Measurements from ENCODE around the gene GAL3ST1.

GAL3ST1 gene

DNA sequence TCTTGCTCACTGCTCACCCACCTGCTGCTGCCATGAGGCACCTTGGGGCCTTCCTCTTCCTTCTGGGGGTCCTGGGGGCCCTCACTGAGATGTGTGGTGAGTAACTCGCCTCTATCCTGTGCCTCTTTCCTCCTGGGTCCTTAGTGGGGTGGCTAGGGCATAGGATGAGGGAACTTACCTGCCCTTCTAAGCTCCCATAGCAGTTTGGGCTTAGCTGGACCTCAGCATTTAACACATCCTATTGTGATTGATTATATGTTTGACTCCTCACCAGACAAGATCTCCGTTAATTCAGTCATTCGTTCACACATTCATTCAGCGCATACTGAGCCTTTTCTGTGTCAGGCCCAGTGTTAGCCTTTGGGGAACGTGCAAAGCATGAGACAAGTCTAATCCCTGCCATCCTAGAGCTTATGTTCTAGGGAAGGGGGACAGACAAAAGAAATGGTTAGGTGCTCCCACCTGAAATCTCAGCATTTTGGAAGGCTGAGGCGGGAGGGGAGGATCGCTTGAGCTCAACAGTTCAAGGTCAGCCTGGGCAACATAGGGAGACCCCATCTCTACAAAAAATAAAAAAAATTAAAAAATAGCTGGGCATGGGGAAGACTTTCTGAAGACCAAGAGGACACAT lies 33.0 kb upstream of the GAL3ST1 start:
- no peak for DNase-seq
- Histone ChIP-seq H3K9ac (ENCODE audit: low read depth, low read length) (no peak overlapping the region), H3K9me3 (ENCODE audit: insufficient read depth, low read length, severe bottlenecking) (no peaks in the 10 kb centered on the region), H3K36me3 (ENCODE audit: insufficient read depth, low read length) (no peaks in the 10 kb centered on the region), H4K20me1 (ENCODE audit: insufficient read depth, low read length) (no peaks in the 10 kb centered on the region), H3K27ac (ENCODE audit: low read length) (no peak overlapping the region), H3K4me2 (ENCODE audit: insufficient read depth, low read length) (no peak overlapping the region), H3K4me3 (ENCODE audit: low read depth in 1 of 2, low read length in 2 of 2) (no peak overlapping the region), H3K27me3 (ENCODE audit: insufficient read depth, low read length, poor library complexity) (peaks cover 2% of the 10 kb centered on the region), H2AFZ (ENCODE audit: low read depth, low read length) (no peak overlapping the region), H3K79me2 (ENCODE audit: insufficient read depth, low read length) (no peaks in the 10 kb centered on the region), H3K4me1 (ENCODE audit: insufficient read depth, low read length) (no peaks in the 10 kb centered on the region)
- no peak for ATAC-seq (ENCODE audit: insufficient read depth, low read depth)
- TF ChIP-seq, protein P1, sequence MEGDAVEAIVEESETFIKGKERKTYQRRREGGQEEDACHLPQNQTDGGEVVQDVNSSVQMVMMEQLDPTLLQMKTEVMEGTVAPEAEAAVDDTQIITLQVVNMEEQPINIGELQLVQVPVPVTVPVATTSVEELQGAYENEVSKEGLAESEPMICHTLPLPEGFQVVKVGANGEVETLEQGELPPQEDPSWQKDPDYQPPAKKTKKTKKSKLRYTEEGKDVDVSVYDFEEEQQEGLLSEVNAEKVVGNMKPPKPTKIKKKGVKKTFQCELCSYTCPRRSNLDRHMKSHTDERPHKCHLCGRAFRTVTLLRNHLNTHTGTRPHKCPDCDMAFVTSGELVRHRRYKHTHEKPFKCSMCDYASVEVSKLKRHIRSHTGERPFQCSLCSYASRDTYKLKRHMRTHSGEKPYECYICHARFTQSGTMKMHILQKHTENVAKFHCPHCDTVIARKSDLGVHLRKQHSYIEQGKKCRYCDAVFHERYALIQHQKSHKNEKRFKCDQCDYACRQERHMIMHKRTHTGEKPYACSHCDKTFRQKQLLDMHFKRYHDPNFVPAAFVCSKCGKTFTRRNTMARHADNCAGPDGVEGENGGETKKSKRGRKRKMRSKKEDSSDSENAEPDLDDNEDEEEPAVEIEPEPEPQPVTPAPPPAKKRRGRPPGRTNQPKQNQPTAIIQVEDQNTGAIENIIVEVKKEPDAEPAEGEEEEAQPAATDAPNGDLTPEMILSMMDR (IDR thresholded peaks at IDR 0.05; ENCODE audit: borderline replicate concordance, extremely low read depth, low read length, poor library complexity, severe bottlenecking): no peak
- no peak for TF ChIP-seq EZH2 (IDR thresholded peaks at IDR 0.05; ENCODE audit: borderline replicate concordance, low read depth, low read length, severe bottlenecking)

DNA sequence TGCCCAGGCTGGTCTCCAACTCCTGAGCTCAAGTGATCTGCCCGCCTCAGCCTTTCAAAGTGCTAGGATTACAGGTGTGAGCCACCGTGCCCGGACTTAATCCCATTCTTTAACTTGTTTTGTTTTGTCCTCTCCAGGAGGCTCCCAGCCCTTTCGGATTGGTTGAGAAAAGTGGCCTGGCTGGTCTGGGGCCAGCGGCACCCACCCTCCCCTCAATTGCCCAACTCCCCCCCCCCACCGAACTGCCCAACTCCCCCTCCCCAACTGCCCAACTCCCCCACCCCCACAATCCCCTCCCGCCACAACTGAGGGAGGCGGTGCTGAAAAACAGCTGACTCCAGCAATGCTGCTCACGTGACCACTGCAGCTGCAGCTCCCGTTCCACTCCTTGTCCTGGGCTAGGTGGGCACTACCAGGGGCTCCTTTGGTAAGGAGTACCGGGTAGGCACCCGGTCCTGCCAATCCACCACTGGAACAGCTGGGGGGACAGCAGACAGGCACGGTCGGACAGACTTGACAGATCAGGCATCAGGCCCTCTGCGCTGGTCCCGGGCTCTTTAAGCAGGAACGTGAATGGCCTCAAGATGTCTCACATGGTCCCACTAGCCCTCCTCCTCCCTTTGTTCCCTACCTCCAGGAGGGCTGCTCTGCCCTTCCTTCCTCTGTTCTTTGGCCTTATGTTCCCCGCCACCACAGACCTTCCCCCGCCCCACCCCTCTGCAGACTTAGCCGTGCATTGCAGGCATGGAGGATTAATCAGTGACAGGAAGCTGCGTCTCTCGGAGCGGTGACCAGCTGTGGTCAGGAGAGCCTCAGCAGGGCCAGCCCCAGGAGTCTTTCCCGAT lies 32.2 kb upstream of the GAL3ST1 start, which contains the start of gene TCN2:
Gene TCN2 (plus strand): TSS at position 720 of the 845 bp plus-strand sequence. CDS start 158 bp downstream, outside the sequence.
- H3K27ac ChIP-seq (ENCODE audit: low read length): no peak within 1 kb of the TSS
- TF ChIP-seq, protein P1 (IDR thresholded peaks at IDR 0.05; ENCODE audit: borderline replicate concordance, extremely low read depth, low read length, poor library complexity, severe bottlenecking): no peak
- TF ChIP-seq EZH2 (IDR thresholded peaks at IDR 0.05; ENCODE audit: borderline replicate concordance, low read depth, low read length, severe bottlenecking): no peak

DNA sequence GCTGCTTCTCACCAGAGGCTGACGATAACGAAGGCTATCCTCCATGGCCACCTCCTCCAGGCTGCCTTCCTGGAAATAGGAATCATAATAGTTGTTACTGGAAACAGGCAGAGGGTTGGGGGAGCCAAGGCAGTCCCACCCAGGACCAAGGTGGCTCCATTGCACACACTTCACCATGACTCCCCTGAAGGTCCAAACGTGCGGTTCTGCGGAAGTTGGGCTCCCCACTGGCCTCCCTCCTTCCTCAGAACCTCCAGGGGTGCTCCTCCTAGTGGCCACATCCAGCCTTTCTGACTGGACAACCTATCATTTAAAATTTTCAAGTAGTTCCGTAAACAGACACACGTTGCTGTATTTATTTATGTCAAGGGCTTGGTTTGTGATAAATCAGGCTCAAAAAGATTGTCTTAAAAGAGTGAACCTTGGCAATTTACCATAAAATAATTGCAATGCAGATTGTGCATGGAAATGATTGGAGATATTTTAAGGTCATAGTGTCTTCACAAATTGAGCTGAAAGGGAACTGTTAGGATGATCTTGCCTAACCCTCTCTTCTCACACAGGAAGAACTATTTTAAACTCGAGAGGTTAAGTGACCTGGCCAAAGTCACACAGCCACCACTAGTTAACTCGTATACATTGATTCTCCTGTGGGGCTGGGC lies 31.1 kb upstream of the GAL3ST1 start:
- Histone ChIP-seq H3K36me3 (ENCODE audit: insufficient read depth, low read length) (no peaks in the 10 kb centered on the region), H2AFZ (ENCODE audit: low read depth, low read length) (no peak overlapping the region), H3K9ac (ENCODE audit: low read depth, low read length) (no peak overlapping the region), H3K79me2 (ENCODE audit: insufficient read depth, low read length) (no peaks in the 10 kb centered on the region), H3K27me3 (ENCODE audit: insufficient read depth, low read length, poor library complexity) (no peaks in the 10 kb centered on the region), H3K4me2 (ENCODE audit: insufficient read depth, low read length) (no peak overlapping the region), H3K9me3 (ENCODE audit: insufficient read depth, low read length, severe bottlenecking) (no peaks in the 10 kb centered on the region), H3K4me3 (ENCODE audit: low read depth in 1 of 2, low read length in 2 of 2) (no peak overlapping the region), H4K20me1 (ENCODE audit: insufficient read depth, low read length) (no peaks in the 10 kb centered on the region), H3K4me1 (ENCODE audit: insufficient read depth, low read length) (no peaks in the 10 kb centered on the region), H3K27ac (ENCODE audit: low read length) (no peak overlapping the region)
- DNase-seq (no peak), ATAC-seq (ENCODE audit: insufficient read depth, low read depth) (no peak)
- TF ChIP-seq, protein P1 (IDR thresholded peaks at IDR 0.05; ENCODE audit: borderline replicate concordance, extremely low read depth, low read length, poor library complexity, severe bottlenecking): peak; percentile 61
- TF ChIP-seq EZH2 (IDR thresholded peaks at IDR 0.05; ENCODE audit: borderline replicate concordance, low read depth, low read length, severe bottlenecking): no peak

More for the DNA sequence above, 32.2 kb upstream of the GAL3ST1 start, which contains the start of gene TCN2:
- H3K27me3 ChIP-seq (ENCODE audit: insufficient read depth, low read length, poor library complexity): peaks cover 2% of the 10 kb centered on the region
- no peak within 1 kb of the TSS for H3K9ac ChIP-seq (ENCODE audit: low read depth, low read length)
- no peak for ATAC-seq (ENCODE audit: insufficient read depth, low read depth)
- H4K20me1 ChIP-seq (ENCODE audit: insufficient read depth, low read length): no peaks in the 10 kb centered on the region
- H3K4me2 ChIP-seq (ENCODE audit: insufficient read depth, low read length): no peak within 1 kb of the TSS
- no peak for DNase-seq
- no peaks in the 10 kb centered on the region for H3K36me3 ChIP-seq (ENCODE audit: insufficient read depth, low read length)
- no peaks in the 10 kb centered on the region for H3K4me1 ChIP-seq (ENCODE audit: insufficient read depth, low read length)
- H3K4me3 ChIP-seq (ENCODE audit: low read depth in 1 of 2, low read length in 2 of 2): no peak within 1 kb of the TSS
- no peaks in the 10 kb centered on the region for H3K9me3 ChIP-seq (ENCODE audit: insufficient read depth, low read length, severe bottlenecking)
- no peak within 1 kb of the TSS for H2AFZ ChIP-seq (ENCODE audit: low read depth, low read length)
- no peaks in the 10 kb centered on the region for H3K79me2 ChIP-seq (ENCODE audit: insufficient read depth, low read length)
